NCI-H524 treated with DMSO at 0.1 percent for 48 hours (cell line): ENCODE results near the gene EEF1AKMT1.
"Not testable (repeated sequence)": the region's sequence is repeated elsewhere in the genome, so short reads cannot be mapped to it uniquely, and the experiment has no call there.

Experiments
- DNase-seq: peaks from one replicate; lab custom pipeline; 2025; lab: John Stamatoyannopoulos, UW

Gene EEF1AKMT1

DNA sequence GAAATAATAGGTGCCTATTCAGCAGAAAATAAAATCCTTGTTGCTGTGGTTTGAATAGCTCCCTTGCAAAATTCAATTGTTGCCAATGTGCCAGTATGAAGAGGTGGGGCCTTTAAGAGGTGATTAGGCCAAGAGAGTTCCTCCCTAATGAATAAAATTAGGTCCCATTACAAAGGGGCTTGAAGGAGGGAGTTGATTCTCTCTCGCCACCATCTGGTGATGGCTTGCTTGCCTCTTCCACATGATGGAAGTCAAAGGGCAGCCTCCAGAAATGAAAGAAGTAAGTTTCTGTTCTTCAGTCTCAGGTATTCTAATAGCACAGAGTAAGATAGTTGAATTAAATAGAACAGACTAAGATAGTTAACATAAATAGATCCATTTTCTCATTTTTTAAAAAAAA lies 3.0 kb upstream of the EEF1AKMT1 start:
- no peak for DNase-seq

- no peak for DNase-seq
Observed at GRCh38 chr13:20775961-20776360, 2.2 kb upstream of the EEF1AKMT1 start.

- no peak for DNase-seq
Observed at GRCh38 chr13:20774746-20775145, 985 bp upstream of the EEF1AKMT1 start.

DNA sequence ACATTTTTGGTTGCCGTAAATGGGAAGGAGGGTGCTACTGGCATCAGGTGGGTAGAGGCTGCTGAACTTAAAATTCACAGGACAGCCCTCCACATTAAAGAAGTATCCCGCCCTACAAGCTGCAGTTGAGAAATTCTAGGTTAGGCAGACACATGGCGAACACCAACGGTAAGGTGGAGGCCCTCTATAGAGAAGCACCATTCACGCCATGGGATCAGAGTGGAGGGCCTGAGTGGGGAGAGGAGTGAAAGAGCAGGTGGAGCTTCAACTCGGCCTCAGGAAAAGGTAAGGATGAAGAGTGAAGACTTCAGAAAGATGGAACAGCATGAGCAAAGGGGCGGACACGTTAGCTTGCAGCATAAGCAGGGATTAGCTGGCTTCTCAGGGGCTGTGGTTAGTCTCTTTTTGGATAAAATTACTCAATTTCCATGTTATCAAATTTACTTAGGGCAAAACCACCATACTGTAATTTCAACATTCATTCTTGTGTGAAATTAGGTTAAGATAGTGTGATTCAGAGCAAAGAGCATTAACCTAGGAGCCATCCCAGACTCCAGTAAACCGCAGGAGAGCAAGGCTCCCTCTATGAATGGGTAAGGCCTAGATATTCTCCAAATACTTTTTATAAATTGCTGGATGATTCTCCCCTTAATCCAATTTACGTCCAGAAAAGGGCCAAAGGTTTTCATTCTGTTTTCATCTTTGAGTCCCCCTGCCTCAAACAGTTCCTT lies 1.2 kb downstream of the EEF1AKMT1 start:
- DNase-seq = no peak

- DNase-seq = no peak
Observed at GRCh38 chr13:20769834-20770233, 3.9 kb downstream of the EEF1AKMT1 start.

GRCh38 chr13:20769091-20769490 lies 4.7 kb downstream of the EEF1AKMT1 start:
- no peak for DNase-seq

DNA sequence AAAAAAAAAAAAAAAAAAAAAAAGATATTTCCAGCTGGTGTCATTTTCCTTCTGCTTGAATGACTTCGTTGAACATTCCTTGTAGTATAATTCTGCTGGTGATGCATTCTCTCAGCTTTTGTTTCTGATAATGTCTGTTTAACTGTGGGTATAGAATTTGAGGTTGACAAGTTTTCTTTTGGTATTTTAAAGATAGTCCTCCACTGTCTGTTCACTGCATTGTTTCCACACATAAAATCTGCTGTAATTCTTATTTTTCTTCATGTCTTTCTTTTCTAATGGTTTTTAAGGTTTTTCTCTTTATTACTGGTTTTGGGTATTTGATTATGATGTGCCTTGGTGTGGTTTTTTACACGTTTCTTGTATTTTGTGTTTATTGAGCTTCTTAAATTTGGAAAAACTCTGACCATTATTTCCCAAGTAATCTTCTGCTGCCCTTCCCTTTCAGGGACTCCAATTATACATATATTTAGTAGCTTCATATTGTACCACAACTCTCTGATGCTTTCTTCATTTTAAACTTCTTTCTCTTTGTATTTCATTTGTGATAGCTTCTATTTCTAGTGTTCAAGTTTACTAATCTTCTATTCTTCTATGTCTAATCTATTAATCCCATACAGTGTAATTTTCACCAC lies 6.3 kb downstream of the EEF1AKMT1 start:
- no peak for DNase-seq

GRCh38 chr13:20760872-20761271 lies 12.9 kb downstream of the EEF1AKMT1 start:
- DNase-seq = no peak

DNA sequence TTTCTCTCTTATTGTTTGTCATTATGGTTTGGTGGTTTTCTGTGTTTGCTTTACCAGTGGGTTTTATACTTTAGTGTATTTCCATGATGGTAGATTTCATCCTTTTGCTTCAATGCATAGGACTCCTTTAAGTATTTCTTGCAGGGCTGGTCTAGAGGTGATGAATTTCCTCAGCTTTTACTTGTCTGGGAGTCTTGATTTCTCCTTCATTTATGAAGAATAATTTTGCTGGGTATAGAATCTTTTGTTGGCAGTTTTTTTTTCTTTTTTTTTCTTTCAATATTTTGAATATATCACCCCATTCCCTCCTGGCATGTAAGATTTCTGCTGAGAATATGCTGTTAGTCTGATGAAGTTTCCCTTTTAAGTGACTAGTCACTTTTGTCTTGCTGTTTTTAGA lies 19.8 kb downstream of the EEF1AKMT1 start:
- no peak for DNase-seq

DNA sequence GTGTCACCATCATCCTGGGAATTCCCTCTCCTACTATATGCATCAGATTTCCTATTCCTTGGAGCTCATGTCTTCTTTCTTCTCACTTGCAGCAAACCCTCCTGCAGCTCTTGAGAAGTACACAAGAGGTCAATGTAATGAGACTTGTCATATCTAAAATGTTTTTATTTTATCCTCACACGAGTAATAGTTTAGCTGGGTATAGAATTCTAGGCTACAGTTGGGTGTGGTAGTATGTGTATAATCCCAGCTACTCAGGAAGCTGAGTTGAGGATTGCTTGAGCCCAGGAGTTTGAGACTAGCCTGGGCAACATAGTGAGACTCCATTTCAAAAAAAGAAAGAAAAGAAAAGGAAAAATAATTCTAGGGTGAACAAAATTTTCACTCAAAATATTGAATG lies 24.4 kb downstream of the EEF1AKMT1 start:
- no peak for DNase-seq

- not testable (repeated sequence) for DNase-seq
Observed at GRCh38 chr13:20743830-20744404, 29.8 kb downstream of the EEF1AKMT1 start.

DNA sequence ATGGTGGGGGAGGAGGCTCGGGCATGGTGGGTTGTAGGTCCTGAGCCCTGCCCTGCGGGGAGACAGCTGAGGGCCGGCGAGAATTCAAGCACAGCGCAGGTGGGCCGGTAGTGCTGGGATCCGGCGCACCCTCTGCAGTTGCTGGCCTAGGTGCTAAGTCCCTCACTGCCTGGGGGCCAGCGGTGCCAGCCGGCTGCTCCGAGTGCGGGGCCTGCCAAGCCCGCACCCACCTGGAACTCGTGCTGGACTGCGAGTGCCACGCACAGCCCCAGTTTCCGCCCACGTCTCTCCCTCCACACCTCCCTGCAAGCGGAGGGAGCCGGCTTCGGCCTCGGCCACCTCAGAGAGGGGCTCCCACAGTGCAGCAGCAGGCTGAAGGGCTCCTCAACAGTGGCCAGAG lies 33.7 kb downstream of the EEF1AKMT1 start:
- no peak for DNase-seq

DNA sequence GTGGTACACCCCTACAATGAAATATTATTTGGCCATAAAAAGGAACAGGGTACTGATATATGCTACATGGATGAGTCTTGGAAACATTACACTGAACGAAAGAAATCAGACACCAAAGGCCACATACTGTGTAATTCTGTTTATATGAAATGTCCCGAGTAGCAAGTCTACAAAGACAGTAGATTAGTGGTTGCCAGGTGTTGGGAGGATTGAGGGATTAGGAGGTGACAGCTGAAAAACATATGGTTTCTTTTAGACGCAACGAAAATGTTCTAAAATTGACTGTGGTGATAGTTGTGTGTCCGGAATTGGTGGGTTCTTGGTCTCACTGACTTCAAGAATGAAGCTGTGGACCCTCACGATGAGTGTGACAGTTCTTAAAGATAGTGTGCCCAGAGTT lies 35.1 kb downstream of the EEF1AKMT1 start:
- DNase-seq = peak; percentile 79

- no peak for DNase-seq
Observed at GRCh38 chr13:20729633-20730585, 43.9 kb downstream of the EEF1AKMT1 start.

- DNase-seq = no peak
Observed at GRCh38 chr13:20728579-20729311, 45.0 kb downstream of the EEF1AKMT1 start.

DNA sequence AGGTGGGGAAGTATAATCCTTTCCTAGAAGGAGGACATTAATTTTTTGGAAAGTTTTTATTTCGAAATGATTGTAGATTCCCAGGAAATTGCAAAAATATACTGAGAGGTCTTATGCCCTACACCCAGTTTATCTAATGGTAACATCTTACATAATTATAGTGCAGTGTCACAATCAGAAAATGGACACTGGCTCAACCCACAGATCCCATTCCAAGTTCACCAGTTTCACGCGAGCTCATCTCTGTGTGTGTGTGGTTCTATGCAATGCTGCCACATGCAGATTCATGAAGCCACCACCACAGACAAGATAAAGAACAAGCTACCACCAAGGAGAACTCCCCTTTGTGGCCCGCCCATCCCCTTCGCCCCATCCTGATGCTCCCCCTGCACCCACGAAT lies 45.9 kb downstream of the EEF1AKMT1 start:
- no peak for DNase-seq

DNA sequence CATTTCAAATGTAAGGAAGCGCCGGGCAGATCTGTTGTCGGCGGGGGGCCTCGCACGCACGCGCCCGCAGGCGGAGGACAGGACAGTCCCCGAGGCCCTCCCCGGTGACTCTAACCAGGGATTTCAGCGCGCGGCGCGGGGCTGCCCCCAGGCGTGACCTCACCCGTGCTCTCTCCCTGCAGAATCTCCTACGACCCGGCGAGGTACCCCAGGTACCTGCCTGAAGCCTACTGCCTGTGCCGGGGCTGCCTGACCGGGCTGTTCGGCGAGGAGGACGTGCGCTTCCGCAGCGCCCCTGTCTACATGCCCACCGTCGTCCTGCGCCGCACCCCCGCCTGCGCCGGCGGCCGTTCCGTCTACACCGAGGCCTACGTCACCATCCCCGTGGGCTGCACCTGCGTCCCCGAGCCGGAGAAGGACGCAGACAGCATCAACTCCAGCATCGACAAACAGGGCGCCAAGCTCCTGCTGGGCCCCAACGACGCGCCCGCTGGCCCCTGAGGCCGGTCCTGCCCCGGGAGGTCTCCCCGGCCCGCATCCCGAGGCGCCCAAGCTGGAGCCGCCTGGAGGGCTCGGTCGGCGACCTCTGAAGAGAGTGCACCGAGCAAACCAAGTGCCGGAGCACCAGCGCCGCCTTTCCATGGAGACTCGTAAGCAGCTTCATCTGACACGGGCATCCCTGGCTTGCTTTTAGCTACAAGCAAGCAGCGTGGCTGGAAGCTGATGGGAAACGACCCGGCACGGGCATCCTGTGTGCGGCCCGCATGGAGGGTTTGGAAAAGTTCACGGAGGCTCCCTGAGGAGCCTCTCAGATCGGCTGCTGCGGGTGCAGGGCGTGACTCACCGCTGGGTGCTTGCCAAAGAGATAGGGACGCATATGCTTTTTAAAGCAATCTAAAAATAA lies 52.1 kb downstream of the EEF1AKMT1 start:
- no peak for DNase-seq

GRCh38 chr13:20721058-20721453 lies 52.7 kb downstream of the EEF1AKMT1 start:
- DNase-seq = no peak

GRCh38 chr13:20720499-20720898 lies 53.3 kb downstream of the EEF1AKMT1 start:
- DNase-seq = no peak

- no peak for DNase-seq
Observed at GRCh38 chr13:20719783-20720182, 54.0 kb downstream of the EEF1AKMT1 start.
